NCI-H1694 (cell line): ENCODE measurements around the gene SLC10A7.
"Not testable (repeated sequence)": the region's sequence is repeated elsewhere in the genome, so short reads cannot be mapped to it uniquely, and the experiment has no call there.

ENCODE experiments used
- DNase-seq: peaks from one replicate; lab custom pipeline; 2025; lab: John Stamatoyannopoulos, UW

The SLC10A7 gene

GRCh38 chr4:146350114-146350513 is 171.6 kb downstream of the SLC10A7 start:
- DNase-seq = not testable (repeated sequence)

GRCh38 chr4:146349306-146349705 is 172.4 kb downstream of the SLC10A7 start:
- DNase-seq = no peak

GRCh38 chr4:146347822-146348221 is 173.9 kb downstream of the SLC10A7 start:
- no peak for DNase-seq

GRCh38 chr4:146346276-146346675 is 175.5 kb downstream of the SLC10A7 start:
- DNase-seq = no peak

- DNase-seq = no peak
These were observed 178.0 kb downstream of the SLC10A7 start for GRCh38 chr4:146343776-146344175.

- DNase-seq = no peak
These were observed 178.5 kb downstream of the SLC10A7 start for GRCh38 chr4:146343199-146343598.

GRCh38 chr4:146342600-146343192 is 179.0 kb downstream of the SLC10A7 start:
- DNase-seq = peak; percentile 17

GRCh38 chr4:146340798-146341197 is 180.9 kb downstream of the SLC10A7 start:
- no peak for DNase-seq

GRCh38 chr4:146338512-146338911 is 183.2 kb downstream of the SLC10A7 start:
- DNase-seq = no peak

- DNase-seq = no peak
These were observed 185.3 kb downstream of the SLC10A7 start for GRCh38 chr4:146336410-146336807.

GRCh38 chr4:146335763-146336409 is 185.9 kb downstream of the SLC10A7 start:
- no peak for DNase-seq

- no peak for DNase-seq
These were observed 186.8 kb downstream of the SLC10A7 start for GRCh38 chr4:146334862-146335449.

GRCh38 chr4:146333895-146334262 is 187.9 kb downstream of the SLC10A7 start:
- no peak for DNase-seq

- DNase-seq = no peak
These were observed 188.4 kb downstream of the SLC10A7 start for GRCh38 chr4:146333187-146333894.

GRCh38 chr4:146330392-146330791 is 191.3 kb downstream of the SLC10A7 start:
- DNase-seq = no peak

GRCh38 chr4:146329050-146329716 is 192.6 kb downstream of the SLC10A7 start:
- no peak for DNase-seq

GRCh38 chr4:146327859-146328650 is 193.7 kb downstream of the SLC10A7 start:
- no peak for DNase-seq

- no peak for DNase-seq
These were observed 202.8 kb downstream of the SLC10A7 start for GRCh38 chr4:146318894-146319293.

GRCh38 chr4:146317783-146318182 is 204.0 kb downstream of the SLC10A7 start:
- no peak for DNase-seq

- DNase-seq = no peak
These were observed 206.6 kb downstream of the SLC10A7 start for GRCh38 chr4:146315184-146315583.

- DNase-seq = no peak
These were observed 210.3 kb downstream of the SLC10A7 start for GRCh38 chr4:146311238-146311970.
